GM12873 (cell line): ENCODE measurements around the gene ATM.

Experiments
- CTCF ChIP-seq: IDR thresholded peaks from 2 replicates; pipeline ENCODE4 v1.5.1; 2012; ENCODE audit warnings: low read depth, mild to moderate bottlenecking, moderate library complexity, low read length, control low read depth; ENCODE audit not compliant: insufficient read depth; ENCODE audit errors: missing control alignments

The ATM gene

GRCh38 chr11:108221911-108222573, 825 bp upstream of the ATM start:
- no peak for TF ChIP-seq CTCF

- TF ChIP-seq CTCF: no peak
These were observed 682 bp downstream of the ATM start for GRCh38 chr11:108223348-108224149.

GRCh38 chr11:108224366-108224765, 1.5 kb downstream of the ATM start:
- TF ChIP-seq CTCF: no peak

- no peak for TF ChIP-seq CTCF
These were observed 2.3 kb downstream of the ATM start for GRCh38 chr11:108224911-108225786.

GRCh38 chr11:108226036-108226435, 3.2 kb downstream of the ATM start:
- no peak for TF ChIP-seq CTCF

- no peak for TF ChIP-seq CTCF
These were observed 5.4 kb downstream of the ATM start for GRCh38 chr11:108228251-108228650.

- no peak for TF ChIP-seq CTCF
These were observed 10.5 kb downstream of the ATM start for GRCh38 chr11:108233277-108233945.
